Mammary epithelial cell (primary cell): ENCODE data around the gene CDH5.

ENCODE experiments used
- CTCF ChIP-seq, 2 donors: IDR thresholded peaks in 1 of 2; conservative IDR thresholded peaks in 1 of 2; 2 replicates each; pipeline ENCODE4 v1.5.1; 2011 to 2012; ENCODE audit warnings: inconsistent platforms in 2 of 2, low read length in 2 of 2, mild to moderate bottlenecking in 2 of 2, control low read depth in 1 of 2, low read depth in 1 of 2; ENCODE audit not compliant: insufficient read depth in 1 of 2; ENCODE audit errors: extremely low read depth in 1 of 2
- EZH2 ChIP-seq: IDR thresholded peaks from 2 replicates; pipeline ENCODE4 v1.6.1; 2012; ENCODE audit warnings: low read length, inconsistent platforms, borderline replicate concordance

GRCh38 chr16:66382966-66383299, 16.4 kb downstream of the CDH5 start:
- TF ChIP-seq CTCF (conservative IDR thresholded peaks at IDR 0.05 in 1 of 2, IDR thresholded peaks at IDR 0.05 in 1 of 2; ENCODE audit: extremely low read depth in 1 of 2, insufficient read depth in 1 of 2, low read depth in 1 of 2, low read length in 2 of 2) (no peak), EZH2 (no peak)
